ENCODE measurements around the gene UPF1. TPM values are rescaled to one million over a fixed set of nuclear protein-coding genes. Genes with fewer than 3 reads are reported as not detected.

The UPF1 gene
- polyA plus RNA-seq, 4 donors: 44.6 to 70.4 (median 62.0) TPM

DNA sequence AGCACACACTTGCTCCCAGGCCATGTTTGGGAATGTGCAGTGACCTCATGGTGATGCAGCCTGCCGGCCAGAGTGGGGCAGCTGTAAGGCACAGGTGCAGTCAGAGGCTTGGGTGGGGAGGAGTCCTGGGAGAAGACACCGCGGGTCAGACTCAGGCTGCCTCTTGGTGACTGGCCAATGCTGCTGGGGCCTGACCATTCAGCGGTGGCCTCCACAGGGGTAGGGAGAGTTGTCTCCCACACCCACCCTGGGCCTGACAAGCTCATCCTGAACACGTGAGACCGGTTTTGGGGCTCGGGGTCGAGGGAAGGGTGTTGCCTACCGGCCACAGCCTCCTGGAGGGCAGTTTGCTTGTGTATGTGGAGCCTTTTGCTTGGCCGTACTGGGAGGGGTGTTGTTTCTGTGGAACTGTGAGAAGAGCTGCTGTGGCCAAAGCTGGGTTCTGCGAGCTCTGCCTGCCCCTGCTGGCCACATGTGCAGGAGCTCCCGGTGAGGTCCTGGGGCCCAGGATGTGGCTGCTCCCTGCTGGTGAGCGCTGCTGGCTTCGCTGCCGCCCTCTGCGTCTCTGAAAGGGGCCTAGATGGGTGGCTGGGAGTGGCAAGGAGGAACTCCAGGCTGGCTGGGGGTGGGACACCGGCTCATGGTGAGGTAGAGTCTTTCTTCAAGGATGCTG, 22.1 kb downstream of the UPF1 start:
- DNase-seq (ENCODE audit: low read depth in 4 of 4, low spot score in 2 of 4): no peak

DNA sequence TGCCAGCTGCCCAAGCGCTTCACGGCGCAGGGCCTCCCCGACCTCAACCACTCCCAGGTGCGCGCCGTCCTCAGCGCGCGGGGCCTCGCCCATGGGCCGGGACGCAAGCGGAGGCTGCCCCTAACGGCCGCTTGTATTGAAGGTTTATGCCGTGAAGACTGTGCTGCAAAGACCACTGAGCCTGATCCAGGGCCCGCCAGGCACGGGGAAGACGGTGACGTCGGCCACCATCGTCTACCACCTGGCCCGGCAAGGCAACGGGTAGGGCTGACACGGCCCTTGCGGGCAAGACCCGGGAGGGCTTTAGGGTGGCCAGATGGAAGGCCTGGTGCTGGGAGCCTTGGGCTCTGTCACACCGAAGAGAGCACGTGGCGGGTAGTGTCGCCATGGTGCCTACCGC, 23.2 kb downstream of the UPF1 start:
- no peak for DNase-seq (ENCODE audit: low read depth in 4 of 4, low spot score in 2 of 4)

DNA sequence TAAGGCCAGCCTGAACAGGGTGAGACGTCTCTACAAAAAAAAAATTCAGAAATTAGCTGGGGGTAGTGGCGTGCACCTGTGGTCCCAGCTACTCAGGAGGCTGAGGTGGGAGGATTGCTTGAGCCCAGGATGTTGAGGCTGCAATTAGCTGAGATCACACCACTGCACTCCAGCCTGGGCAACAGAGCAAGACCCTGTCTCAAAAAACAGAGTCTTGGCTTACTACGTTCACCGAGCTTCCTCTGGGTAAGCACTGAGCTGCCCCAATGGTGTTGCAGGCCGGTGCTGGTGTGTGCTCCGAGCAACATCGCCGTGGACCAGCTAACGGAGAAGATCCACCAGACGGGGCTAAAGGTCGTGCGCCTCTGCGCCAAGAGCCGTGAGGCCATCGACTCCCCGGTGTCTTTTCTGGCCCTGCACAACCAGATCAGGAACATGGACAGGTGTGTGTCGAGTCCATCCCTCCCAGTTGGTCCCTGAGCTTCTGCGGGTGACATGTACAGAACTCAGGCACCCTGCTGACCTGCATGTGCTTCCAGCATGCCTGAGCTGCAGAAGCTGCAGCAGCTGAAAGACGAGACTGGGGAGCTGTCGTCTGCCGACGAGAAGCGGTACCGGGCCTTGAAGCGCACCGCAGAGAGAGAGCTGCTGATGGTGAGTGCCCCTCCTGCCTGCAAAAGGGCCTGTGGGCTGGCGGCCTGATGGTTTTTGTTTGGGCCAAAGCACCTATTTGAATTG, 24.1 kb downstream of the UPF1 start:
- no peak for DNase-seq (ENCODE audit: low read depth in 4 of 4, low spot score in 2 of 4)

DNA sequence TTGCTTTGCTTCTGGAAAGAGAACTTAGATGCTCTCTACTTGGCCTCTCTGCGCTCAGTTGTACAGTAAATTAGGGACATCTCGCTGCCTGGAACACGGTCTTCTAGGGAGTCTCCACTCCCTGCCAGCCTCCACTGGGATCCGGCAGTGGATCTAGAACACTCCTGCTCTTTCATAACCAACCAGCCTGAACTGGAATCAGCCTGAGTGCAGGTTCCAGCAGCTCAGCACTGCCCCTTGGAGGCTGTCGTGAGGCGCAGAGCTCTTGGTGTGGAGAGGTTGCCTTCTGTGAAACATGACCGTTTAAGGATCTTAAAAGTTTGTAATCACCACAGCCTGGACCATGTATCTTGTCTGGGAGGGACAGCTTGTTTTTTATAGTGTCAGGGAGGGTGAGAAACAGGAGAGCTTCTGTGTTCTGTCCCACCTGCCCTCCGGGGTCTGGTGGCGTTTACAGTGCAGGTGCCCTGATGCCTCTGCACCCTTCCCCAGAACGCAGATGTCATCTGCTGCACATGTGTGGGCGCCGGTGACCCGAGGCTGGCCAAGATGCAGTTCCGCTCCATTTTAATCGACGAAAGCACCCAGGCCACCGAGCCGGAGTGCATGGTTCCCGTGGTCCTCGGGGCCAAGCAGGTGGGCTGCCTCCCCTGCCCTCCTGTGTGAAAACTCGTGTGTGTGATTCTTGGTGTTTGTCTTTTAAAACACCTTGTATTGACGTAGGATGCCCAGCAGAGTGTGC, 24.8 kb downstream of the UPF1 start:
- DNase-seq (ENCODE audit: low read depth in 4 of 4, low spot score in 2 of 4): no peak

DNA sequence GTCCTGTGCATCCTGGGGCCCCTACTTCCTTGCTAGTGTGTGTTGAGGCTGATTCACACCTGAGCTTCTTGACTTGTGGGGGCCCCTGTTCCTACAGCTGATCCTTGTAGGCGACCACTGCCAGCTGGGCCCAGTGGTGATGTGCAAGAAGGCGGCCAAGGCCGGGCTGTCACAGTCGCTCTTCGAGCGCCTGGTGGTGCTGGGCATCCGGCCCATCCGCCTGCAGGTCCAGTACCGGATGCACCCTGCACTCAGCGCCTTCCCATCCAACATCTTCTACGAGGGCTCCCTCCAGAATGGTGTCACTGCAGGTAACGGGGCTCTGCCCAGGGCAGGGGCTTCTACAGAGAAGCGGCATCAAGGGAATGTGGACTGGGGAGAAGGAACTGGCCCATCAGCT, 25.5 kb downstream of the UPF1 start:
- no peak for DNase-seq (ENCODE audit: low read depth in 4 of 4, low spot score in 2 of 4)

DNA sequence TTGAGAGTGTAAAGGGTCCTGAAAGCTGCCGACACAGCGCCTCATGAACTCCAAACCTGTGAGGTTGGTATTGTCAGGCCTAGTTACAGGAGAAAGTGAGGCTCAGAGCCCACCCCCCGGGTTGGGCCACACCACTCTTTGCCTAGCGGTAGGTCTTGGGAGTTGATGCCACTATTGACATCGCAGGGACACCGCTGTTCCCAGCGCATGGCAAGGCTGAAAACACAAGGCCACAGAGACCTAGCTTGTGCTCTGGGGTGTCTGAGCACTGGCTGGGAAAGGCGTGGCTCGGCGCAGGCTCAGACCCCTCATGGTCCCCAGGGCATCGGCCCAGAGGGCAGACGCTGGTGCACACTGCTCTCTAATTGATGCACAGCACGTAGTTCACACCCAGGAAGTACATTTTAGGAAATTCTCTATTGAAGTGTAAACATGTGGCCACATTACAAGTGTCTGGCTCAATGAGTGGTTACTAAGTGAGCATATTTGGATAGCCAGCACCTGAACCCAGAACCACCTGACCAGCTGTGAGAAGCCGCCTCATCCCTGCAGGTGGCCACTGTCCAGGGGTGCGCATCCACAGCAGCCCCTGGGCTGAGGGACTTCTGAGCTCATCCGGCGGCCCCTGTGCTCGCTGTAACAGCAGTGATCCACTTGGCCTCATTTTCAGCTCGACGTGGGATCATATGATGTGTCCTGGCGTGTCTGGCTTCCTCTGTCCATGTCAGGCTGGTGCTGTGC, 27.3 kb downstream of the UPF1 start:
- DNase-seq (ENCODE audit: low read depth in 4 of 4, low spot score in 2 of 4): no peak

DNA sequence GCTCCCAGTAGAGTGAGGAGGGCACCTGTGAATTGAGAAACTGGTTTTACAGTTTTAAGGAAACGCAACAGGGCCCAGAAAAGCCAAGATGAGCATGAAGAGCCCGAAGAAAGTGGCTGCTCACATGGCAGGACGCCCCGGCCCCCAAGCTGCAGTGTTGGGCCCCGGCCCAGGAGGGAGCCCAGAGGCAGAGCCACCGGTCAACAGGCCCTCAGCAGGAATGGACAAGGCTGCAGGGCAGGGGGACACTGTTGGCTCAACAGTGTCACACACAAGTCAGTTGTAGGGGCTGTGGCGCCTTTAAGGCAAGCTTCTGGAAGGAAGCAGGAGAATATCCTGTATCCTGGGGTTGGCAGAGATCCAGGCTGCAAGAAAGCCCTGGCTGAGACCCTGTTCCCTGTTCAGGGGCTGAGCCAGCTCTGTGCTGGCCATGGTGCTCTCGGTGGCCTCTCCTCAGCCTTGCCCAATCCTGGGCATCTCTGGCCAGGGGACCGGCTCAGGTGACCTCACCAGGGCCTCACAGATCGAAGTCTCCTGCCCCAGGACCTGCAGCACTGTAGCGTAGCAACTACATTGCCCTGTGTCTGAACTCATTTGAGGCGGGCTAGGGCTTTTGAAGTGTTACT, 28.0 kb downstream of the UPF1 start:
- DNase-seq (ENCODE audit: low read depth in 4 of 4, low spot score in 2 of 4): no peak

DNA sequence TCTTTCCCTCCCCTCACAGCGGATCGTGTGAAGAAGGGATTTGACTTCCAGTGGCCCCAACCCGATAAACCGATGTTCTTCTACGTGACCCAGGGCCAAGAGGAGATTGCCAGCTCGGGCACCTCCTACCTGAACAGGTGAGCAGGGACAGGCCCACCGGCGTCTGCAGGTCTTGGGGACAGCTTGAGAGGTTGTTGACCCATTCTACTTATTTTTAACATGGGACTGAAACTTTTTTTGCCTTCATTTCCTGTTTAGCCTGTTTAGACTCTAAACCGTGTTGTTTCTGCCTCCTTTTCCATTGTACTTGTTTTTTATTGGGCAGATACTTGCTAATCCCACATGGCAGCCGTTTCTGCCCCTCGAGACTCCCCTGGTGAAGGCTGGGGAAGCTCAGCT, 28.5 kb downstream of the UPF1 start:
- no peak for DNase-seq (ENCODE audit: low read depth in 4 of 4, low spot score in 2 of 4)

DNA sequence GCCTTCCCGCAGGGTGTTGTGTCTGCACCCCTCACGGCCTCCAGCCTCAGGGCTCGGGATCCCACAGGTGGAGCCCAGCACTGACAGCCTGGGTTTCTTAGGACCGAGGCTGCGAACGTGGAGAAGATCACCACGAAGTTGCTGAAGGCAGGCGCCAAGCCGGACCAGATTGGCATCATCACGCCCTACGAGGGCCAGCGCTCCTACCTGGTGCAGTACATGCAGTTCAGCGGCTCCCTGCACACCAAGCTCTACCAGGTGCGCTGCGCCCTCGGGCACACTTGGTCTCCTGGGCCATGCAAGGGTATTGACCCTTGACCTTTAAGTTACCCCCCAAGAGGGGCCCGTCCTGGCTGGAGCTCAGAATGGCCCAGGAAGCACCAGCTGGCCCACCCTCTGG, 29.0 kb downstream of the UPF1 start:
- no peak for DNase-seq (ENCODE audit: low read depth in 4 of 4, low spot score in 2 of 4)

DNA sequence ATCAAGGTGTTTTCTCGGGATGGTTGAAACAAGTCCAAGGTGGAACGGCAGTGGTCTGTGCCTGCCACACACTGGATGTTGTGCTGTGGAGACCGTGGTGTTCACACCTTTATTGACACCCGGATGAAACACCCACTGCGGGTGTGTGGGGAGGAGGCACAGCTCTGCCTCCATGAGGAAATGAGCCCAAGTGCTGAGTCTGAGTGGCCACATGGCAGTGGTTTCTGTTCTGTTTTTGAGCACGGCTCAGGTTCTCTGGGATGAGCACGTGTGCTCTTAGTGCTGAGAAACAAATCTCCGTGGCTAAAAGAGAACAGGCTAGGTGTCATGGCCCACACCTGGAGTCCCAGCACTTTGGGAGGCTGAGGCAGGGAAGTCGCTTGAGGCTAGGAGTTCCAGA, 29.5 kb downstream of the UPF1 start:
- DNase-seq (ENCODE audit: low read depth in 4 of 4, low spot score in 2 of 4): no peak

DNA sequence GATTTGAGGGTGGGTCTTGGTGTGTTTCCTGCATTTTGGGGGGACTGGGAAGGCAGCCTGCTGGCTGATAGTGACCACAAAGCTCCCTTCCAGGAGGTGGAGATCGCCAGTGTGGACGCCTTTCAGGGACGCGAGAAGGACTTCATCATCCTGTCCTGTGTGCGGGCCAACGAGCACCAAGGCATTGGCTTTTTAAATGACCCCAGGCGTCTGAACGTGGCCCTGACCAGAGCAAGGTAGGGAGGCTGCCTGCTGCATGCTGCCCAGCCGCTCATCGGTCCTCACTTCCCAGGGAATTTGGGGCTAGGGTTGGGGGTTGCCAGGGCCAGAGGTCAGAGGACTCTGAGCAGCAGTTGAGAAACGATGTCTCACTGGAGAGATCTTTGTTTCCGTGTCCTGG, 30.2 kb downstream of the UPF1 start:
- DNase-seq (ENCODE audit: low read depth in 4 of 4, low spot score in 2 of 4): no peak

DNA sequence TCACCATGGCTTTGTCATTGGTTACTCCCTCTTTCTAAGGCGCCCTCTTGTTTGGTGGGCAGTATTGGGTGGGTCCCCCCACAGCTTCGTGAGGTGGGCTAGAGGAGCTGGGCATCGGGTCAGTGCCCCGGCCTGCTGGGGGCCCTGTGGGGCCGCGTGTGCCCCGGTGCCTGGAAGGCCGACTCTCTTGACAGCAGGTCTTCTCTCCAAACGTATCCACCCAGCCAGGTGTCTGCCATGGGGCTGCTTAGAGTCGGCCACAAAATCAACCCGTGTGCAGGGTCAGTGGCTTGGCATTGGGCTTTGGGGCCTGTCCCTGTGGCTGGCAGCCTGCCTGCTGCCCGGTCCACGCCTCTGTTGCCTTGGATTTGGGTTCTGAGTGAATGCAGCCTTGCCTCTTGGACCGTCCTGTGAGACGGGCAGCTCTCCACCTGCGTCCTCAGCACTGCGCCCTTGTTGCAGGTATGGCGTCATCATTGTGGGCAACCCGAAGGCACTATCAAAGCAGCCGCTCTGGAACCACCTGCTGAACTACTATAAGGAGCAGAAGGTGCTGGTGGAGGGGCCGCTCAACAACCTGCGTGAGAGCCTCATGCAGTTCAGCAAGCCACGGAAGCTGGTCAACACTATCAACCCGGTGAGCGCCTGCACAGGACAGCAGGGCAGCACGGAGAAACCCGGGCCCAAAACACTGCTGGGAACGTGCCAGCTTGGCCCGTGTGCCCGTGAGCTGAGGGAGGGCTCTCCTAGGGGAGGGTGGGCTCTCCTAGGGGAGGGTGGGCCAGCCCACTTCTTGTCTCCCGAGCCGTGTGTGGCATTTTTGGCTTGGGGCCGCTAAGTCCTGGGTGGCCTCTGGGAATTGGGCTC, 31.4 kb downstream of the UPF1 start:
- no peak for DNase-seq (ENCODE audit: low read depth in 4 of 4, low spot score in 2 of 4)

DNA sequence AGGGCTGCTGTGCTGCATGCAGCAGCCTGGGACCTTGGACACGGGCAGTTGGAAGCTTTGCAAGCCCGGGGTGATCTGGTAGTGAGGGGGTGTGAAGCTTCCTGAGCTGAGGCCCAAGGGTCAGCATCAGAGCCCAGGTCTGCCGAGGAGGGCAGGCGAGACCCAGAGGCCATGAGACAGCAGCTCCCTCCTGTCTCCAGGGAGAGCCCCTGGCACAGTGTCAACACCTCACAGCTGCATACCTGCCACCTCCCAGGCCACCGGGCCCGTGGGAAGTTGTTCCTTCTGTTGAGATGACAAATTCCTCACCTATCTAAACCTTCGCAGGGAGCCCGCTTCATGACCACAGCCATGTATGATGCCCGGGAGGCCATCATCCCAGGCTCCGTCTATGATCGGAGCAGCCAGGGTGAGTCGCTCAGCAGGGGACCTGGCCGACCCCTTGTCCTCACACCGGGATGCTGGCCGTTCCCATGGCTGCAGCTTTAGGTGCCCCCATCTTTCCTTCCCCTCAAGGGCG, 32.1 kb downstream of the UPF1 start:
- no peak for DNase-seq (ENCODE audit: low read depth in 4 of 4, low spot score in 2 of 4)

DNA sequence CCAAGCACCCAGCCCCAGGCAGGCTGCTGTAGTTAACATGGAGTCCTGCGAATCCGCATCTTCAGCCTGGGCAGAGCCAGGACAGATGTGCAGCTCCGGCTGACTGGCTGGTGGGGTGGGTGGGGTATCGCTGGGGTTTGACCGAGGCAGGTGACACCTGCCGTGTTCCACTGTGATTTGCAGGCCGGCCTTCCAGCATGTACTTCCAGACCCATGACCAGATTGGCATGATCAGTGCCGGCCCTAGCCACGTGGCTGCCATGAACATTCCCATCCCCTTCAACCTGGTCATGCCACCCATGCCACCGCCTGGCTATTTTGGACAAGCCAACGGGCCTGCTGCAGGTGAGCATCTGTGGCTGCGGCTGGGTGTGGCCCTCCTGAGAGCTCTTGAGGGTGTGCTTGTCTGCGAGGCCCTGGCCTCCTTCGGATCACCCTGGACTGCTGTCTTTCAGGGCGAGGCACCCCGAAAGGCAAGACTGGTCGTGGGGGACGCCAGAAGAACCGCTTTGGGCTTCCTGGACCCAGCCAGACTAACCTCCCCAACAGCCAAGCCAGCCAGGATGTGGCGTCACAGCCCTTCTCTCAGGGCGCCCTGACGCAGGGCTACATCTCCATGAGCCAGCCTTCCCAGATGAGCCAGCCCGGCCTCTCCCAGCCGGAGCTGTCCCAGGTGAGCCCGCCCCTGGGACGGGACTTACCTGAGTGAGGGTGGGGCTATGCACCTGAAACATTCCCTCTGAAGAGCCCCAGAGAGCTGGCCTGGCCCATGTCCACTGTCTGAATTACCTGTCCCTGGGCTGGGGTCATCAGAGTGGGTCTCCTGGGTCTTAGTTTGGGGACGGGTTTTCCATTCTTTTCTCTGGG, 33.6 kb downstream of the UPF1 start:
- DNase-seq (ENCODE audit: low read depth in 4 of 4, low spot score in 2 of 4): no peak

DNA sequence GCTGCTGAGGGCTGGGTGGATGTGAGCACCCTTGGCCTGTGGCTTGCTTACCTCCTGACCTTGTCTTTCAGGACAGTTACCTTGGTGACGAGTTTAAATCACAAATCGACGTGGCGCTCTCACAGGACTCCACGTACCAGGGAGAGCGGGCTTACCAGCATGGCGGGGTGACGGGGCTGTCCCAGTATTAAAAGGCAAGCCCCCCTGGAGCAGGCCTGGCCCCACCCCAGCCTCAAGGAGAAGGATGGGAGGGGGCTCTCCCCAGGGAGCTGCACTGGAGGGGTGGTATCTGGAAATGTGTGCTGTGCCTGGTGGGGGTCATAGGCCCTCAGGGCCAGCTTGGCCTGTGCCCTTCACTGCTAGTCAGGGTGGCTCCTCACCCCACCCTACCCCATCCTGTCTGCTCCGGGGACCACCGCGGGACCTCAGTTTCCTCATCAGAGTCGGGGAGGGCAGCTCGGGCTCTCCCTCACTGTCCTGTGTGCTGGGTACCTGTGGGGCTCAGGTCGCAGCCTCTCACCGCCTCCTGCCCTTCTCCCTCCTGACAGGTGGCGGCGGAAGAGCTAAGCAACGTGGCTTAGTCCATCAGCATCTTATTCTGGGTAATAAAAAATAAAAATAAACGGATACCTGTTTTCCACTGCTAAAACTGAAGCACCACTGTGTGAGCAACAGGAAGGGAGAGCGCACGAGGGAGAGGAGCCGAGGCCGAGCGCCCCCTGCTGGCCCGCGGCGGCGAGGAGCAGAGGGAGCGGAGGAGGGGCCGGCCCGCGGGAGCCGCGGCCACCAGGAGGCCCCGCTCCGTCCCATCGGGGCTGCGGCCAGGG, 34.4 kb downstream of the UPF1 start:
- DNase-seq (ENCODE audit: low read depth in 4 of 4, low spot score in 2 of 4): no peak

DNA sequence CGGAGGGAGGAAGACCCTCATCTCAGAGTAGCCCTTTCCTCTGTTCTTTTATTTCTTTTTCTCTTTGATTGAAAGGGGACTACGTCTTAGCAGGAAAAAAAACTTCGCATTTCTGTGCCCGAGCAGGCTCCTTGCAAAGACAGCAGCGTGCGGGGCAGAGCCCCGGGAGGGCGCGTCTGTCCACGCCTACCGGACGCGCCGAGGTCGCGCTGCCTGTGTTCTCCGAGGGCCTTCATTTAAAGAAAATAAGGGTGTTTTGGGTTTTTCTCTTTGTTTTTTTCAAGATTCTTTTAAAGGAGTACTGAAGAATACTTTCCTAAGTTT, 35.0 kb downstream of the UPF1 start:
- DNase-seq (ENCODE audit: low read depth in 4 of 4, low spot score in 2 of 4): no peak

DNA sequence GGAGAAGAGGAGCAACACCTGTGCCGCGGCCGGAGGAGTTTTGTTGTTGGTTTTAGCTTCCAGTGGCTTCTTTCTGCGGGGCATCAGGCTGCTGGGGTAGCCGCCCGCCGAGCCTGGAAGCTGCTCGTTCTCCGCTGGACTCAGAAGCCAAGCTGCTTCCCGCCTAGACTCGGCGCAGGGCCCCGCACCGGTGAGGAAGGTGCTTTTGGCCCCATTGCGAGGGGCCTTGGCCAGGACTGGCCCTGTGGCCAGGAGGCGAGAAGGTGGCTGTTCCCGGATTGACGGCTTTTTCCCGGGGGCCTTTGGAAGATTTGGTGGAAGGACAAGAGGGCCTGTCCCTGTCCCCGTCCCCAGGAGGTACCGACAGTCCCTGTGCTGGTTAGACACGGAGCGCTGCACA, 35.4 kb downstream of the UPF1 start:
- DNase-seq (ENCODE audit: low read depth in 4 of 4, low spot score in 2 of 4): no peak

DNA sequence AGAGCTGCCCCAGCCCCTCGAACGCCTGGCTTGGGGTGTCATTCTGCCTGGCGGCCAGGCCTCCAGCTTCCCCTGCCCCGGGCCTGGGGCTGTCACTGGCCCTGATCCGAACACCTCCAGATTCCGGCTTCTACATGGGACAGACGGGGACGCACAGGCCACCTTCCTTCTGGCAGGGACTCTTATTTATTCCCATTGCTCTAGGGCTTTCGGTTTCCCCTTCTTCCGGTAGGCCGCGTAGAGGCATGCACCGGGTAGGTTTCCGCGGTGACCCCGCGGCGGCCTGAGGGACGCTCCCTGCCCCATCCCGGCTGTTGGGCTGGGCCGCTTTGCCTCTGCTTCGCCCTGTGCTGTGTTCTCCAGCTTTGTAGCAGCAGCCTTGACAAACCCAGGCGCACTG, 36.0 kb downstream of the UPF1 start:
- no peak for DNase-seq (ENCODE audit: low read depth in 4 of 4, low spot score in 2 of 4)

Measured in left renal cortex interstitium (tissue), 4 donors.